Left ventricle myocardium superior (tissue), 1 donor: ENCODE data around the gene RELL2. TPM values are rescaled to one million over a fixed set of nuclear protein-coding genes. Genes with fewer than 3 reads are reported as not detected.

Source experiments
- ATAC-seq: fragments of 200-7000 bp; cut with Tn5 transposase; one replicate; pipeline ENCODE4 v1.9.1; 2020; ENCODE audit warnings: mild to moderate bottlenecking, moderate library complexity
- DNase-seq: peaks from one replicate; pipeline ENCODE4 v3.0.0-alpha.2; 2020
- intact Hi-C: fragments of 100-400 bp; cut with micrococcal nuclease; formaldehyde crosslinking; loops from one replicate; pipeline ENCODE4 v1.11.0; 2022
- total RNA-seq: library from RNA; stranded (reverse); fragmentation: NEBNext Ultra II Directional; extraction: Animal tissue kit (Norgen Biotek cat#: 25700); gene quantifications from one replicate; pipeline ENCODE4 v1.2.1, GENCODE V29; 2021
- donor health status: DM: no; HTN: yes; CAD: no; lungs with severe emphysema.

RELL2 gene
- total RNA-seq, 1 donor from 2014 or later, result 0.55 TPM

- no peak for DNase-seq
- ATAC-seq, result no peak
- intact Hi-C loops, result no loop called here
These were observed 5.0 kb downstream of the RELL2 start for GRCh38 chr5:141641634-141642267.

GRCh38 chr5:141646026-141646425, 9.2 kb downstream of the RELL2 start:
- ATAC-seq (no peak), DNase-seq (no peak)
- intact Hi-C loops, result no loop called here

- ATAC-seq, result no peak
- no peak for DNase-seq
These were observed 10.4 kb downstream of the RELL2 start for GRCh38 chr5:141647242-141647641.

GRCh38 chr5:141647851-141648250, 11.1 kb downstream of the RELL2 start:
- ATAC-seq, result no peak
- no peak for DNase-seq
- intact Hi-C loops, result no loop called here

More at GRCh38 chr5:141647242-141647641, 10.4 kb downstream of the RELL2 start:
- intact Hi-C loops, result no loop called here

- DNase-seq (no peak), ATAC-seq (no peak)
- intact Hi-C loops, result no loop called here
These were observed 12.4 kb downstream of the RELL2 start for GRCh38 chr5:141649056-141649688.

- DNase-seq, result no peak
- ATAC-seq, result no peak
- intact Hi-C loops, result no loop called here
These were observed 13.2 kb downstream of the RELL2 start for GRCh38 chr5:141649972-141650371.

GRCh38 chr5:141650851-141651727, 14.3 kb downstream of the RELL2 start, which contains the start of gene FCHSD1:
Gene FCHSD1 (minus strand): TSS chr5:141651418. CDS start chr5:141651368, 50 bp downstream.
- intact Hi-C loops, result no loop called here
- DNase-seq (peak; percentile 91), ATAC-seq (peak; percentile 96)

- intact Hi-C loops, result no loop called here
- ATAC-seq, result no peak
- no peak for DNase-seq
These were observed 14.9 kb downstream of the RELL2 start for GRCh38 chr5:141651728-141652105.

GRCh38 chr5:141654298-141654697, 17.5 kb downstream of the RELL2 start:
- DNase-seq (no peak), ATAC-seq (no peak)
- intact Hi-C loops, result no loop called here

GRCh38 chr5:141655020-141655419, 18.2 kb downstream of the RELL2 start:
- intact Hi-C loops, result no loop called here
- DNase-seq (no peak), ATAC-seq (no peak)

- no peak for ATAC-seq
- intact Hi-C loops, result no loop called here
- no peak for DNase-seq
These were observed 19.6 kb downstream of the RELL2 start for GRCh38 chr5:141656396-141656795.

- no peak for ATAC-seq
- no peak for DNase-seq
- intact Hi-C loops, result no loop called here
These were observed 20.6 kb downstream of the RELL2 start for GRCh38 chr5:141657404-141657803.

- ATAC-seq (no peak), DNase-seq (no peak)
- intact Hi-C loops, result no loop called here
These were observed 21.2 kb downstream of the RELL2 start for GRCh38 chr5:141657937-141658545.

- intact Hi-C loops, result no loop called here
- ATAC-seq (no peak), DNase-seq (no peak)
These were observed 25.2 kb downstream of the RELL2 start for GRCh38 chr5:141662028-141662427.

GRCh38 chr5:141663506-141663905, 26.7 kb downstream of the RELL2 start:
- DNase-seq (no peak), ATAC-seq (no peak)
- intact Hi-C loops, result no loop called here

GRCh38 chr5:141664733-141665461, 28.1 kb downstream of the RELL2 start:
- DNase-seq (peak; percentile 86), ATAC-seq (peak; percentile 86)
- intact Hi-C loops, result no loop called here

- ATAC-seq (no peak), DNase-seq (no peak)
- intact Hi-C loops, result no loop called here
These were observed 29.5 kb downstream of the RELL2 start for GRCh38 chr5:141665995-141666940.
